Heart right ventricle (tissue), 16 donors: ENCODE measurements around the gene KRT3. TPM values are rescaled to one million over a fixed set of nuclear protein-coding genes. Genes with fewer than 3 reads are reported as not detected.

Source experiments
- ATAC-seq, 8 donors: fragments of 200-7000 bp; cut with Tn5 transposase; one replicate each; pipeline ENCODE4 v1.9.1; 2020; ENCODE audit warnings: mild to moderate bottlenecking in 8 of 8, moderate library complexity in 8 of 8, moderate number of reproducible peaks in 1 of 8
- DNase-seq, 2 donors: peaks; one replicate each; pipeline ENCODE4 v3.0.0-alpha.2; 2020
- H3K27ac ChIP-seq, 10 donors: fragments of 200-600 bp; sonication (generic) in 2 of 10; one replicate each; pipeline versions ENCODE4 v1.5.0 to v1.8.0; 2020 to 2022; ENCODE audit warnings: mild to moderate bottlenecking in 3 of 10
- H3K27me3 ChIP-seq, 7 donors: fragments of 200-600 bp; one replicate each; pipeline ENCODE4 v1.8.0; 2021 to 2022; ENCODE audit warnings: mild to moderate bottlenecking in 2 of 7
- H3K36me3 ChIP-seq, 9 donors: fragments of 200-600 bp; sonication (generic) in 1 of 9; one replicate each; pipeline versions ENCODE4 v1.5.0 to v1.8.0; 2020 to 2022; ENCODE audit warnings: mild to moderate bottlenecking in 2 of 9
- H3K4me1 ChIP-seq, 9 donors: fragments of 200-600 bp; sonication (generic) in 1 of 9; one replicate each; pipeline versions ENCODE4 v1.5.0 to v1.8.0; 2020 to 2022; ENCODE audit warnings: mild to moderate bottlenecking in 4 of 9
- H3K4me3 ChIP-seq, 10 donors: fragments of 200-600 bp; sonication (generic) in 2 of 10; one replicate each; pipeline versions ENCODE4 v1.5.0 to v1.8.0; 2020 to 2022; ENCODE audit warnings: mild to moderate bottlenecking in 7 of 10, moderate library complexity in 2 of 10
- H3K9me3 ChIP-seq, 11 donors: fragments of 200-600 bp in 10 of 11; sonication (generic) in 2 of 11; one replicate each; pipeline versions ENCODE4 v1.5.0 to v1.8.0; 2013 to 2022; ENCODE audit warnings: mild to moderate bottlenecking in 2 of 11, control low read depth in 1 of 11, moderate library complexity in 1 of 11
- CTCF ChIP-seq, 9 donors: fragments of 200-600 bp; sonication (generic) in 2 of 9; IDR thresholded peaks; one replicate each; pipeline versions ENCODE4 v1.5.0 to v1.8.0; 2021 to 2022; ENCODE audit warnings: antibody characterized with exemption in 9 of 9, mild to moderate bottlenecking in 5 of 9, moderate library complexity in 1 of 9
- WGBS, 2 donors: extraction: QIAGEN DNeasy Blood & Tissue Kit; methylation state at CpG; one replicate each; pipeline ENCODE4 v1.1.7; 2013; ENCODE audit warnings: inconsistent platforms in 1 of 2; 5-methylcytosine and 5-hydroxymethylcytosine counted together
- intact Hi-C, 10 donors: fragments of 100-400 bp; cut with DNase I; formaldehyde crosslinking; loops; one replicate each; pipeline versions ENCODE4 v1.11.1 to v1.14.2; 2022
- polyA plus RNA-seq, 2 donors: library from polyadenylated mRNA; stranded (reverse); fragments of 200-250 nt; gene quantifications; one replicate each; pipeline ENCODE4 v1.2.3, GENCODE V29; 2013
- total RNA-seq, 10 donors: library from RNA; stranded (reverse); fragmentation: NEBNext Ultra II Directional in 3 of 10; extraction: Animal tissue kit (Norgen Biotek cat#: 25700) in 3 of 10; gene quantifications; one replicate each; pipeline versions ENCODE4 v1.2.1 to v1.2.4, GENCODE V29; 2021 to 2023
- donor health status: Arrhythmogenic right ventricular cardiomyopathy.
- donor health status: ischemic (EF 13 %, LVEDD 7.1; RV severe dilation, severe dysfunction).
- donor health status: healthy with polysubstance abuse.
- donor health status: DM: no; HTN: yes; CAD: no.
- donor health status: DM: no; HTN: no; CAD: no.
- donor health status: ischemic (EF 25% LVEDD 6.9; RV normal size, moderate dysfunction).
- donor health status: ischemic (EF 25% LVEDD 5.7; RV mildly dilated, moderate dysfunction).
- donor health status: healthy.
- donor health status: DM: yes; HTN: yes; CAD: no.
- donor health status: Ischemic cardiomyopathy.
- donor health status: ischemic (EF 35%, LVEDD 5.7; RV mildly dilated, moderate dysfunction).
- donor health status: nonischemic (EF 11% LVEDD 7.7; RV severe dilation, severe dysfunction).
- donor health status: DM: yes; HTN: yes; CAD: no.
- donor health status: PGD.
- donor health status: ischemic (EF 29% LVEDD 5.4; RV normal size, mild dysfunction).
- donor health status: nonischemic (EF 23%, LVEDD 6.1; RV moderate dilation, normal function).

KRT3 gene
- total and polyA plus RNA-seq, 12 donors, result not detected

- peaks cover 0 to 6% (median 0%) of the 10 kb centered on the region in 9 donors for H3K4me1 ChIP-seq
- TF ChIP-seq CTCF (IDR thresholded peaks at IDR 0.05), result no peak
- no peak overlapping the region for H3K27ac ChIP-seq
- H3K36me3 ChIP-seq, result no peaks in the 10 kb centered on the region
- no peak overlapping the region for H3K4me3 ChIP-seq
- H3K9me3 ChIP-seq, result no peaks in the 10 kb centered on the region
- DNase-seq (no peak), ATAC-seq (no peak)
- intact Hi-C loops, result no loop called here
- 80 to 88% methylated on average over 10 of the region's 10 CpGs for WGBS, 2 donors
- H3K27me3 ChIP-seq, result peaks cover 0 to 74% (median 45%) of the 10 kb centered on the region in 7 donors
Observed at GRCh38 chr12:52792185-52793029, 3.5 kb downstream of the KRT3 start.

- H3K27me3 ChIP-seq, result peaks cover 0 to 75% (median 45%) of the 10 kb centered on the region in 7 donors
- H3K36me3 ChIP-seq, result no peaks in the 10 kb centered on the region
- 87 to 92% methylated on average over 12 of the region's 12 CpGs for WGBS, 2 donors
- ATAC-seq (no peak), DNase-seq (no peak)
- intact Hi-C loops, result no loop called here
- H3K27ac ChIP-seq, result no peak overlapping the region
- H3K9me3 ChIP-seq, result no peaks in the 10 kb centered on the region
- peaks cover 0 to 6% (median 0%) of the 10 kb centered on the region in 9 donors for H3K4me1 ChIP-seq
- H3K4me3 ChIP-seq, result no peak overlapping the region
- TF ChIP-seq CTCF (IDR thresholded peaks at IDR 0.05), result no peak
Observed at GRCh38 chr12:52791271-52792184, 4.4 kb downstream of the KRT3 start.

- Histone ChIP-seq H3K36me3 (no peaks in the 10 kb centered on the region), H3K4me3 (no peak overlapping the region), H3K27ac (no peak overlapping the region), H3K4me1 (peaks cover 0 to 6% (median 0%) of the 10 kb centered on the region in 9 donors), H3K9me3 (no peaks in the 10 kb centered on the region), H3K27me3 (peaks cover 0 to 75% (median 45%) of the 10 kb centered on the region in 7 donors)
- WGBS, 2 donors, result 53 to 57% methylated on average over 19 of the region's 19 CpGs
- DNase-seq, result no peak
- no peak for ATAC-seq
- intact Hi-C loops, result no loop called here
- TF ChIP-seq CTCF (IDR thresholded peaks at IDR 0.05), result no peak
Observed at GRCh38 chr12:52790427-52791270, 5.3 kb downstream of the KRT3 start.
